Measurements from ENCODE around the gene DOHH.

Gene DOHH

DNA sequence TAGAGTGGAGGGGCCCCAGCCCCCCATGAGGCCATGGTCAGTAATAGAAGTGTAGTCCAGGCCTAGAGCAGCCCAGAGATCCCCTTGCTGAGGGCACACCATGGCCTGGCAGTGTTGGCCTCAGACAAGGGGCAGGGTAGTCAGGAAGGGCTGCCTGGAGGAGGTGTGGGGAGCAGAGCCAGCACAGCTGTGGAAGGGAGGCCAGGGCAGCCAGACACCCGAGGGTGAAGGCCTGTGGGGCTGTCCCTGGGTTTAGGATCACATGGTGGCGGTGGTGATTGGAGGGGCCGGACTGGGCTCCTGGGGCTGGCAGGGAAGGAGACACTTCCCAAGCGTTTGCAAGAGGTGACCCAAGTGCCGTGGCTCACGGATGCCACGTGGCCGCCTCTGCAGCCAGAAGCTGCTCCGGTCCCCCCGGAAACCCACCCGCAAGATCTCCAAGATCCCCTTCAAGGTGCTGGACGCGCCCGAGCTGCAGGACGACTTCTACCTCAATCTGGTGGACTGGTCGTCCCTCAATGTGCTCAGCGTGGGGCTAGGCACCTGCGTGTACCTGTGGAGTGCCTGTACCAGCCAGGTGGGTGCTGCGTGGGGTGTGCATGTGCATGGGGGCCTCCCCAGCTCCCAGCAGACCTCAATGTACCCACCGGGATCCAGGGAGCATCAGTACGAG is 26.9 kb upstream of the DOHH start:
- TF ChIP-seq CTCF (IDR thresholded peaks at IDR 0.05) = no peak

DNA sequence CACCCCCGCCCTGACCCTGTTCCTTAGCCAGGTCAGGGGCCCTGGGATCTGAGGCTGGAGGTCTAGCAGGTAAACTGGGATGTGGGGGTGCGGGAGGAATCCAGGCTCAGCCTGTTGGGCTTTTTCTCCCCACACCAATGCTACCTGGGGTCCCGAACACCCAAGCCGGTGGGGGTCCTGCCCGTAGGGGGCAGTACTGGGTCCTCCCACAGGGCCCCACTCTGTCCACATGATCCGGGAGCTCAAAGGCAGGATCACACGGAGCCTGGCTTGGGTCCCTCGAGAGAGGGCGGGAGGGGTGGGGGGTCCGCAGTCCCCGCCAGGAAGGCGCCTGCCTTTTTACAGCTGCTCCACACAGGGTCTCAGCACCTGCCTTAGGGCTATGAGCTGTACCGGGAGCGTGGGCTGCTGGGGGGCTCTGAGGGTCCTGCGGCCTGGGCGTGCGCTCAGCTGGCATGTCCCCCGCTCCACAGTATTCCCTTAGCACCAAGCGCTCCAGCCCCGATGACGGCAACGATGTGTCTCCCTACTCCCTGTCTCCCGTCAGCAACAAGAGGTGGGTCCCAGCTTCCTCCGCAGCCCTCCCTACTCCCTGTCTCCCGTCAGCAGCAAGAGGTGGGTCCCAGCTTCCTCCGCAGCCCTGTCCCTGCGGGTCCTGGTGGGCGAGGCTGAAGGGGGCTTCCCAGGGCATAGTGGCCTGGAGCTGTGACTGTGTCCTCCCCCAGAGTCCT is 26.2 kb upstream of the DOHH start:
- TF ChIP-seq CTCF (IDR thresholded peaks at IDR 0.05) = peak; percentile 46

DNA sequence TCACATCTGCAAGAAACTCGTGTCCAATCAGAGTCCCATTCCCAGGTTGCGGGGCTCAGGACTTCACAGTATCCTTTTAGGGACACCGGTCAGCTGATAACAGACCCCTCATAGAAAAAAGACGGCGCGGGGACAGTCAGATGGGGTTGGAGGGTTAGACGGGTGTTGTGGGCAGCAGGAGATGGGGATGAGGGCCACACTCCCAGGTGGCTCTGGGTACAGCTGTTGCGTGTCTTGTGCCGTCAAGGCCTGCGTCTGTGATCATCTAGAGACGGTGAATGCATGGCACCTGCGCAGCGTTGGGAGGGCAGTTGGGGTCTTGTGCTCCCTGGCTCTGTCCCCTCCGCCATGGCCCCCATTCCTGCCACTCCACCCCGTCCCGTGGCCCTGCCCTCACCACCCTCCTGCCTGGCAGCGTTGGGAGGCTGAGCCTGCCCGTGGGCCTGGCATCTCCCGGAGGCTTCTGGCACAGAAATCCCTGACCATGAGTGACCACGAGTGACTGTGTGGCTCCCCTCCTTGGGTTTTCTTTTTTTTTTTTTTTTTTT is 24.5 kb upstream of the DOHH start:
- TF ChIP-seq CTCF (IDR thresholded peaks at IDR 0.05) = no peak

DNA sequence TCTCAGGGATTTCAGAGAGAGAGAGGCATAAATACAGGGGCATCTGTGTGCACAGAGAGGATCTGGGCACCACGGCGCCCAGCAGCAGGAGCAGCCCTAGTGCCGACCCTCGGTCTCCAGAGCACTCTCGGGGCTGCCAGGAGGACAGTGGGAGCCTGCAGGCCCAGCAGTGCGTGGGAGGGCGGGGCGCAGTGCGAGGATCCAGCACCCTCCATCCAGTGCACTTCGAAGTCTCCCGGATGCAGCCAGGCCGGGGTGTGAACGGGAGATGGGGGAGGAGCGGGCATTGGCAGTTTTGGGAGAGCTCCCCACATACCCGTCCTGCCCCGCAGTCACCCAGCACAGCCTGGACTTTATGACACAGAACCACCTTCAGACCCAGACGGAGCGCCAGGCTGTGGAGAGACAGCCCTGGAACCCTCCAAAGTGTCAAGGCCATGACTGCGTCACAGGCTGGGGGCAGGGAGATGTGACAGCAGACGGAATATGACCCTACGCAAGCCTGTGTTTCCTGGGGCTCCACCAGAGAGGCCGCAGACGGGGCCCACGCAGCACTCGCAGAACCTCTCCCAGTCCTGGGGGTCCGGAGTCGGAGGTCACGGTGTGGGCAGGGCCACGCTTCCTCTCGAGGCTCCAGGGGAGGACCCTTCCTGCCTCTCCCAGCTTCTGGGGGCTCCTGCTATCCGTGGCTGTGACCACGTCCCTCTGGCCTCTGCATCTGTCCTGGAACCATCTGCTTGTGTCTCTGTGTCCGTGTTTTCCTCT is 23.8 kb upstream of the DOHH start:
- no peak for TF ChIP-seq CTCF (IDR thresholded peaks at IDR 0.05)

GRCh38 chr19:3523361-3524077 is 23.0 kb upstream of the DOHH start:
- TF ChIP-seq CTCF (IDR thresholded peaks at IDR 0.05) = no peak

DNA sequence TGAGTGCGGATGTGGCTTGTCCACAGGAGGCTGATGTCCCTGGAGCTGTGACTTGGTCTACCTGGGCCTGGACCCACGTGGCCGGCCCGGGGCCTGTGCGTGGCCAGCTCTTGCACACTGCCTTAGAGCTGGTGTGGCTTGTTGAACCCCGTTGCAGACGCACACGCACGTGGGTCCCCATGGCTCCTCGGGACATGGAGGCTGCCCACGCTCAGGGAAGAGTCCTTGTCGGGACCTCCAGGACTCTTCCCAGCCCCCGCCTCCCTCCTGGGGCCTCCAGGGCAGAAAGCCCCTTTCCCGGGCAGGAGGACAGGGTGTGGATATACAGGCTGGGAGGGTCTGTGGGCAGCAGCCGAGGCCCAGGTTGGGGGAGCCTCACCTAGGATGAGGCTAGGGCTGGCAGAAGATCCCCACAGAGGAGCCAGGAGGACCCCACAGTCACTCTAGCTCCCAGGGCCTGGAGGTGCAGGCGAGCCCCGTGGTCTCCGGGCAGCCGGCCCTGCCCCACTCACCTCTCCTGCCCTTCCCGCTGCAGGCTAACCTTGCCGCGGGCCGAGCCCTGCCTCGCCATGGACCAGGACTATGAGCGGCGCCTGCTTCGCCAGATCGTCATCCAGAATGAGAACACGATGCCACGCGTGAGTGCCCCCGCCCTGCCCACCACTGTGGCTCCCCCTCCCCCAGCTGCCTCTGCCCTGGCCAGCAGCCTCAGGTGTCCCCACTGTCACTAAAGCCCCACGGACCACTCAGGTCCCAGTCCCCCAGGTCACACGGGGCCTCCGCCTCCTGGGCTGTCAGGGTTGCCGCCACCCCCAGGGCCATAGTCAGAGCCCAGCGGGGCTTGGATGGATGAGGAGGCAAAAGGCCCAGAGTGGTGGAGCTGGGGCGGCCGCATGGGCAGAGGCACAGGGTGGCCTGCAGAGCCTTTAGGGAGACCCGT is 22.2 kb upstream of the DOHH start:
- no peak for TF ChIP-seq CTCF (IDR thresholded peaks at IDR 0.05)
